ENCODE results near the gene CEL. TPM values are rescaled to one million over a fixed set of nuclear protein-coding genes. Genes with fewer than 3 reads are reported as not detected.

CEL gene
- total and polyA plus RNA-seq, 3 experiments from 2014 or later: 1.1 to 1.2 TPM; not detected in 1

DNA sequence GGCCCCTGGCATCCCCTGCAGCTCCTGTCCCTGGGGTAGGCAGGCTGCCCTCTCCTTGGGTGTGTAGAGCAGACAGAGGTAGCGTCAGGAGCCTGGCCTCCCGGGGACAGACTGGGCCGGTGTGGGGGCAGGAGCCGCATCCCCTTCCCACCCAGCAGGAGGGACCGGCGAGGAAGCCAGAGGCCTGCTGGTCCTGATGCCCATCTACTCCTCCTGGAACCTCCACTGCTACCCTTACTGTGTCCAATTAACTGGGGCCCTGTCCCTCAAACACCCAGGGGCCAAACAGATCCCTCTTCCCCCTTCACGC is 43.6 kb downstream of the CEL start:
- H3K36me3 Mint-ChIP-seq: peaks cover 7 to 91% (median 8%) of the 10 kb centered on the region in 3 donors
- ChIA-PET POLR2A (interaction anchor here (0.7 to 1.1 kb wide), 2 partner anchors 16 to 38 kb away, joined by 3 to 4 read pairs; no protein-coding TSS in a partner anchor), CTCF (interaction anchor here (0.8 to 25.9 kb wide), 4 partner anchors 12 to 83 kb away, joined by 3 to 521 read pairs (median 4); no protein-coding TSS in a partner anchor)
- Histone ChIP-seq H3K4me1 (ENCODE audit: insufficient read depth, low read length) (no peaks in the 10 kb centered on the region), H3K4me3 (ENCODE audit: low read length) (no peak overlapping the region), H3K36me3 (ENCODE audit: insufficient read depth, low read length) (peaks cover 83% of the 10 kb centered on the region), H3K9me3 (ENCODE audit: low read length) (no peaks in the 10 kb centered on the region), H3K27me3 (ENCODE audit: insufficient read depth, low read length, poor library complexity, severe bottlenecking) (no peaks in the 10 kb centered on the region), H3K27ac (ENCODE audit: low read depth, low read length) (no peak overlapping the region)
- peaks cover 0 to 3% (median 0%) of the 10 kb centered on the region in 3 donors for H3K4me1 Mint-ChIP-seq
- DNase-seq: peak in 1 of 5 donors; percentile 45
- H3K9me3 Mint-ChIP-seq: peaks cover 0 to 1% (median 0%) of the 10 kb centered on the region in 5 donors
- H3K27ac Mint-ChIP-seq: no peak overlapping the region
- H3K27me3 Mint-ChIP-seq: no peaks in the 10 kb centered on the region
- H3K4me3 Mint-ChIP-seq: no peak overlapping the region

DNA sequence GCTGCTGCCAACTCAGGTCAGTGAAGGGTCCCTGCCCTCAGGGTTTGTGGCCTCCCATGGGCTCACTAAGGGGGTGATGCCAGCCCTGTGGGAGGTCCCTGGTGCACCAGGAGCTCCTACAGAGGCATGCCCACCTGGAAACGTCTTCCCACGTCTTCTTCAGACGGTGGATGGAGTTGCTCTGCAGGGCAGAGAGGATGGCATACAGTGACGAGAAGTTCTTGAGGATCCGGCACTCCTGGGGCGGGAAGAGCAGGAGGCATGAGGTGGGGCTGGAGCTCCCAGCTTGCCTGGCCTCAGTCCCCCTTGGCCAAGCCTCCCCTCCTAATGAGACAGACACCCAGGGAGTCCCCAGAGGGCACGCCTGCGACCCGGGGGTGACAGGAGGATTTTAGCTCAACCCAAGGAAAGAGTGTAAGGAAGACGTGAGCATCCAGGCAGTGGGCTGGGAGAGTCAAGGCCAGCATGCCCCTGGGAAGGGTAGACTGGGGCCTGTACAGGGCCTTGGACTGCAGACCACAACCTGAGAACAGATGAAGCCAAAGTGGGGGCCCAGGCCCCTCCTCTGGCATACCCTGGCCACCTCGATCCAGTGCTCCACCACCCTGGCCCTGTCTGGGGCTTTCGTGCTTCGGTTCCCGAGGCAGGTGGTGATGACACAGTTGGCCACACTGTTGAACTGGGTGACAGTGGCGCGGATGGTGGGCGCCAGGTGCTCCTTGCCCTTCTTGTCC is 44.9 kb downstream of the CEL start:
- H3K9me3 ChIP-seq (ENCODE audit: low read length): no peaks in the 10 kb centered on the region
- H3K36me3 ChIP-seq (ENCODE audit: insufficient read depth, low read length): peaks cover 71% of the 10 kb centered on the region
- peaks cover 4 to 89% (median 7%) of the 10 kb centered on the region in 3 donors for H3K36me3 Mint-ChIP-seq
- no peaks in the 10 kb centered on the region for H3K4me1 ChIP-seq (ENCODE audit: insufficient read depth, low read length)
- H3K27me3 Mint-ChIP-seq: no peaks in the 10 kb centered on the region
- H3K9me3 Mint-ChIP-seq: peaks cover 0 to 1% (median 0%) of the 10 kb centered on the region in 5 donors
- DNase-seq: peak in 1 of 5 donors; percentile 40
- POLR2A ChIA-PET: interaction anchor here (1.3 kb wide), 1 partner anchor 27 kb away, joined by 4 read pairs; no protein-coding TSS in a partner anchor
- H3K27ac ChIP-seq (ENCODE audit: low read depth, low read length): no peak overlapping the region
- no peak overlapping the region for H3K27ac Mint-ChIP-seq
- CTCF ChIA-PET: interaction anchor here (0.7 to 25.9 kb wide), 4 partner anchors 13 to 84 kb away, joined by 3 to 521 read pairs (median 4); no protein-coding TSS in a partner anchor
- no peak overlapping the region for H3K4me3 ChIP-seq (ENCODE audit: low read length)
- no peaks in the 10 kb centered on the region for H3K27me3 ChIP-seq (ENCODE audit: insufficient read depth, low read length, poor library complexity, severe bottlenecking)
- H3K4me1 Mint-ChIP-seq: peaks cover 0 to 4% (median 3%) of the 10 kb centered on the region in 3 donors
- H3K4me3 Mint-ChIP-seq: peak overlapping the region in 1 of 7 donors; percentile 56

DNA sequence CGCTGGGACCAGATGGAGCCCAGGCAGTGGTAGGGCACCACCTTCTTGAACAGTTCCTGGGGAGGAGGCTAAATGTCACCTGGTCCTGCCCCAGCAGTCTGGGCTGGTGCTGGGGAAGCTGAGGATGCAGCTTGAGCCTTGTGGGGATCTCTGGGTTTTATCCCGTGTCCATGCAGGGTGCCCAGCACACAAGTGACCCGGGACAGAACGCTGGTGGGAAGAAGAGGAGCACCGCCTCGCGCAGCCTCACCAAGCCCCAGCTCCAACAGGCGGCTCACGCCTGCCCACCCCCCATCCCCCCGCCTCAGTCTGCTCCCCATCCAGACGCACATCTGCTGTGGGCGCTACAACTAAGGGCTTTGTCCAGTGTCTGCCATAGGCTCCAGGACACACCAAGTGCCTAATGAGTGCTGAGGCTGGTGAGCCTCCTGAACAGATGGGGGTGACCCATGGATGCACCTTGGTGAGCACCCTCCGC is 45.5 kb downstream of the CEL start:
- peaks cover 0 to 1% (median 0%) of the 10 kb centered on the region in 5 donors for H3K9me3 Mint-ChIP-seq
- H3K27ac Mint-ChIP-seq: peak overlapping the region in 2 of 8 donors; percentile 3 to 54
- peaks cover 0 to 6% (median 6%) of the 10 kb centered on the region in 3 donors for H3K4me1 Mint-ChIP-seq
- H3K4me1 ChIP-seq (ENCODE audit: insufficient read depth, low read length): peaks cover 1% of the 10 kb centered on the region
- no peak overlapping the region for H3K4me3 ChIP-seq (ENCODE audit: low read length)
- no peaks in the 10 kb centered on the region for H3K9me3 ChIP-seq (ENCODE audit: low read length)
- H3K27me3 Mint-ChIP-seq: no peaks in the 10 kb centered on the region
- peak in 1 of 5 donors; percentile 44 for DNase-seq
- H3K27me3 ChIP-seq (ENCODE audit: insufficient read depth, low read length, poor library complexity, severe bottlenecking): no peaks in the 10 kb centered on the region
- no peak overlapping the region for H3K4me3 Mint-ChIP-seq
- ChIA-PET CTCF (interaction anchor here (1.0 to 25.9 kb wide), 4 partner anchors 26 to 79 kb away, joined by 3 to 521 read pairs (median 3); no protein-coding TSS in a partner anchor), POLR2A (interaction anchor here (1.3 to 1.5 kb wide), 2 partner anchors 26 to 37 kb away, joined by 3 to 4 read pairs; no protein-coding TSS in a partner anchor)
- H3K27ac ChIP-seq (ENCODE audit: low read depth, low read length): no peak overlapping the region
- H3K36me3 Mint-ChIP-seq: peaks cover 4 to 88% (median 7%) of the 10 kb centered on the region in 3 donors
- peaks cover 65% of the 10 kb centered on the region for H3K36me3 ChIP-seq (ENCODE audit: insufficient read depth, low read length)

DNA sequence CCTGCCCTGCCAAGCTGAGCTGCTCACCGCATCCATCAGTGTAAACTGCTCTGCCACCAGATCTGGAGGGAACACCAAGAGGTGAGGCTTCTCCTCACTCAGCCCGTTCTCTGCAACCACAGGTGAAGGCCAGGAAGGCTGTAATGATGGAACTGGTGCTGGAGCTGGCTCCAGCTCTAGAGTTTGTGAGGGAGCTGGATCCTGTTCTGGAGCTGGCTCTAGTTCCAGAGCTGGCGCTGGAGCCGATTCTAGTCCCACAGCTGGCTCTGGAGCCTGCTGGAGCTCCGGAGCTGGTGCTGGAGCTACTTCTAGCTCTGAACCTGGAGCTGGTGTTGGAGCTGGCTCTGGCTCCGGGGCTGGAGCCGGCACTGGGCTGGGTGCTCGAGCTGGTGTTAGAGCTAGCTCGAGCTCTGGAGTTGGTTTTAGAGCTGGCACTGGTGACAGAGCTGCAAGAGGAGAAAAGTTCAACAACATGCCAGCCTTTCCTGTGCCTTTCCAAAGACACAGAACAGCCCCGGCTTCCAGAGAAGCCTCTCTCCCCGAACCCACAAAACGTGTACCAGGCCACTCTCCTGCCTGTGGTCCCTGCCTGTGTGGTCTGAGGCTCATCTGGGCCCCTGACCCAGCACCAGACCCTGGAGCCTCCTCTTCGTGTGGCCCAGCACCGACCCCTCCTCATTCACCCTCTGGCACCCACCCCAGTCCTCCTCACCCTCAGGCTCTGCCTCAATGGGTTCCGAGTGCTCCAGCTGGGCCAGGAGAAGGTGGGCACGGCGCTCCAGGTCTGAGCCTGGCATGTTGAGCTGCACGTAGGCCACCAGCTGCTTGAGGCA is 46.4 kb downstream of the CEL start:
- Histone ChIP-seq H3K27me3 (ENCODE audit: insufficient read depth, low read length, poor library complexity, severe bottlenecking) (no peaks in the 10 kb centered on the region), H3K36me3 (ENCODE audit: insufficient read depth, low read length) (peaks cover 56% of the 10 kb centered on the region), H3K4me1 (ENCODE audit: insufficient read depth, low read length) (peaks cover 10% of the 10 kb centered on the region), H3K4me3 (ENCODE audit: low read length) (no peak overlapping the region), H3K27ac (ENCODE audit: low read depth, low read length) (no peak overlapping the region), H3K9me3 (ENCODE audit: low read length) (no peaks in the 10 kb centered on the region)
- ChIA-PET POLR2A (interaction anchor here (1.5 kb wide), 1 partner anchor 36 kb away, joined by 3 read pairs; no protein-coding TSS in a partner anchor), CTCF (interaction anchor here (1.0 to 25.9 kb wide), 4 partner anchors 26 to 78 kb away, joined by 3 to 521 read pairs (median 3); no protein-coding TSS in a partner anchor)
- H3K4me3 Mint-ChIP-seq: no peak overlapping the region
- peaks cover 2 to 84% (median 5%) of the 10 kb centered on the region in 3 donors for H3K36me3 Mint-ChIP-seq
- H3K9me3 Mint-ChIP-seq: no peaks in the 10 kb centered on the region
- no peaks in the 10 kb centered on the region for H3K27me3 Mint-ChIP-seq
- peak overlapping the region in 2 of 8 donors; percentile 3 to 50 for H3K27ac Mint-ChIP-seq
- peak in 1 of 5 donors; percentile 28 for DNase-seq
- H3K4me1 Mint-ChIP-seq: peaks cover under 1 to 15% (median 10%) of the 10 kb centered on the region in 3 donors

DNA sequence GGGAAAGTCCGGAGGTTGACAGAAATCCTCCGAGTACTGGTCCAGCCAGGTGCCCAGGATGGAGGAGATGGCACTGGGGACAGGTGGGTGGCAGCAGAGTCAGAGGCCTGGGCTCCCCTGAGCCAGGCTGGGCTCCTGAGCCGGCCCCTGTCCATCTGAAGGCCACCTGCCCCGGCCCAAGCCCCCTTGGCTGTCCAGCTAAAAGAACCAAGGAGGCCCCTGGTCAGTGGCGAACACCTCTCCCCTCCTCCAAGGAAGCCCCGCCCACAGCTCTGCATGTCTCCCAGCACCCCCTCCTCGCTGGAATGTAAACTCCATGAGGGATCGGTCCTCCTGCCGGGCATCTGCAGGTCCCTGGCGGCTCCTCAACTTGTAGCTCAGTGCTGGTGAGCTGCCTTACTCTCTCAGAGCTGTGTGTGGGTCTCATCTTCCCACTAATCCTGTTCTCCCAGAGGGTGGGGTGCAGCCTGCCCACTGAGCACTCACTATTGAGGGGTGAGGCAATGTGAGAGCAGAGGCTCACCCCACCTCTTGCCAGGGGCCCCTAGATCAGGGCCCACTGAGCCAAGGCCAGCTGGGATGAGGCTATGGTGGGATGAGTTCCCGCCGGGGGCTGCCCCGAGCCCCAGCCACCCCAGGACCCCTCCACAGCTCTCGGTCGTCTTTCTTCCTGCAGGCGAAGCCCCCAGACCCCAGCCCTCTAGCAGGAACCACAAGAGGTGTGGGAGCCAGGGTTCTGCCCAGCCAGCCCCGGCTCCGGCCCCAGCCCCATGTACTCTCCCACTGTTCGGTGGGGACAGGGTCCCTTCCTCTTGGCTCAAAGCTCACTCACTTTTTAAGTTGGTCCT is 47.2 kb downstream of the CEL start:
- Mint-ChIP-seq H3K36me3 (peaks cover 2 to 80% (median 4%) of the 10 kb centered on the region in 3 donors), H3K27me3 (no peaks in the 10 kb centered on the region), H3K9me3 (no peaks in the 10 kb centered on the region), H3K27ac (peak overlapping the region in 4 of 8 donors; percentile 55 to 79 (median 64)), H3K4me1 (peaks cover 6 to 23% (median 16%) of the 10 kb centered on the region in 3 donors), H3K4me3 (no peak overlapping the region)
- H3K27me3 ChIP-seq (ENCODE audit: insufficient read depth, low read length, poor library complexity, severe bottlenecking): no peaks in the 10 kb centered on the region
- H3K4me1 ChIP-seq (ENCODE audit: insufficient read depth, low read length): peaks cover 19% of the 10 kb centered on the region
- ChIA-PET CTCF (interaction anchor here (1.5 to 25.9 kb wide), 2 partner anchors 39 to 72 kb away, joined by 5 to 521 read pairs; no protein-coding TSS in a partner anchor), POLR2A (interaction anchor here (1.5 kb wide), 1 partner anchor 35 kb away, joined by 3 read pairs; no protein-coding TSS in a partner anchor)
- H3K4me3 ChIP-seq (ENCODE audit: low read length): no peak overlapping the region
- H3K9me3 ChIP-seq (ENCODE audit: low read length): no peaks in the 10 kb centered on the region
- DNase-seq: peak in 1 of 5 donors; percentile 39
- H3K27ac ChIP-seq (ENCODE audit: low read depth, low read length): no peak overlapping the region
- H3K36me3 ChIP-seq (ENCODE audit: insufficient read depth, low read length): peaks cover 48% of the 10 kb centered on the region

DNA sequence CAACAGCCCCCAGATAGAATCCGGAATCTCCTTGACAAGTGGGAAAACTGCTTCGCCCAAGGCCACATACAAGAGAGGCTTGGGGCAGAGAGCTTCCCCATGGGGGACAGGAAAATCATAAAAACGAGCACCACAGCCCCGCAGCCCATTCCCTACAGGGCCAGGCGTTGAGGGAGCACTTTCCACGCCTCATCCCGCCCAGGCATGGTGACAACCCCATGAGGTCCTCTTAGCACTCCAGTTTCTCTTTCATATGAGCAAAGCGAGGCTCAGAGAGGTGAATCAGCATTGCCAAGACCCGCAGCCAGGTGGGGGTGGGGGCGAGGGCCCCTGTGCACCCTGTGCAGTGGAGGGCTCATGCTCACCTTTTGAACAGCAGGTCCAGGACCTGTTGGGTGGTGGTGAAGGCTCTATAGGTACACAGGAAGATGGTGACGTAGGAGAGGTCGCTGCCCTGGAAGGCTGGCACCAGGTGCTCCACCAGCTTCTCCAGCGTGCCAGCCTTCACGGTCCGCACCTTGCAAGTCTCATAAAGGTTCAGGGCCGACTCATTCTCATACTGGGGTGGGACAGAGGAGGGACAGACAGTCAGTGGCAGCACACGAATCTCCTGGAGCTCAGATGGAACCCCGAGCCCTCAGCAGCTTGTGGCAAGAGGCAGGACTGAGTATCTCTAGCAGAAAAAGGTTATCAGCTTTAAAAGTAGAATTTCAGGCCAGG is 48.3 kb downstream of the CEL start:
- Mint-ChIP-seq H3K4me1 (peaks cover 10 to 33% (median 25%) of the 10 kb centered on the region in 3 donors), H3K36me3 (peaks cover 2 to 74% (median 4%) of the 10 kb centered on the region in 3 donors), H3K27ac (peak overlapping the region in 6 of 8 donors; percentile 26 to 74 (median 62)), H3K9me3 (no peaks in the 10 kb centered on the region), H3K4me3 (no peak overlapping the region), H3K27me3 (no peaks in the 10 kb centered on the region)
- Histone ChIP-seq H3K9me3 (ENCODE audit: low read length) (no peaks in the 10 kb centered on the region), H3K4me1 (ENCODE audit: insufficient read depth, low read length) (peaks cover 29% of the 10 kb centered on the region), H3K27me3 (ENCODE audit: insufficient read depth, low read length, poor library complexity, severe bottlenecking) (no peaks in the 10 kb centered on the region), H3K4me3 (ENCODE audit: low read length) (no peak overlapping the region), H3K27ac (ENCODE audit: low read depth, low read length) (no peak overlapping the region), H3K36me3 (ENCODE audit: insufficient read depth, low read length) (peaks cover 38% of the 10 kb centered on the region)
- peak in 1 of 5 donors; percentile 19 for DNase-seq
- POLR2A ChIA-PET: interaction anchor here (0.9 to 1.3 kb wide), 3 partner anchors 9 to 16 kb away, joined by 3 read pairs; no protein-coding TSS in a partner anchor
- CTCF ChIA-PET: interaction anchor here (1.5 to 25.9 kb wide), 2 partner anchors 38 to 71 kb away, joined by 5 to 521 read pairs; no protein-coding TSS in a partner anchor
